DND-41 (cell line): Measurements from ENCODE around the gene ARPP19.
"Not testable (repeated sequence)": the region's sequence is repeated elsewhere in the genome, so short reads cannot be mapped to it uniquely, and the experiment has no call there.

Experiments used
- ATAC-seq: fragments of 200-7000 bp; cut with Tn5 transposase; 3 replicates; pipeline ENCODE4 v1.9.1; 2021; ENCODE audit warnings: low read depth; ENCODE audit not compliant: insufficient read depth
- DNase-seq: peaks from one replicate; pipeline ENCODE4 v3.0.0-alpha.2; 2020
- H2AFZ ChIP-seq: 2 replicates; pipeline ENCODE4 v1.6.0; 2012; ENCODE audit warnings: low read depth, low read length
- H3K27ac ChIP-seq: 2 replicates; pipeline ENCODE4 v1.5.1; 2012; ENCODE audit warnings: low read length, inconsistent platforms
- H3K27me3 ChIP-seq: fragments of 200-600 bp; sonication (generic); 2 replicates; pipeline ENCODE4 v1.6.0; 2012; ENCODE audit warnings: low read length, mild to moderate bottlenecking, inconsistent platforms; ENCODE audit not compliant: insufficient read depth, poor library complexity
- H3K36me3 ChIP-seq: 2 replicates; pipeline ENCODE4 v1.5.1; 2012; ENCODE audit warnings: low read length, inconsistent platforms; ENCODE audit not compliant: insufficient read depth
- H3K4me1 ChIP-seq: 2 replicates; pipeline ENCODE4 v1.5.1; 2012; ENCODE audit warnings: mild to moderate bottlenecking, low read length; ENCODE audit not compliant: insufficient read depth
- H3K4me2 ChIP-seq: 2 replicates; pipeline ENCODE4 v1.6.0; 2012; ENCODE audit warnings: mild to moderate bottlenecking, moderate library complexity, low read length, inconsistent platforms; ENCODE audit not compliant: insufficient read depth
- H3K4me3 ChIP-seq, 2 experiments: fragments of 200-600 bp in 1 of 2; shearing (Covaris generic) in 1 of 2; 2 replicates each; pipeline ENCODE4 v1.5.1; 2012 to 2016; ENCODE audit warnings: inconsistent platforms in 2 of 2, low read length in 2 of 2, mild to moderate bottlenecking in 2 of 2, low read depth in 1 of 2, moderate library complexity in 1 of 2
- H3K79me2 ChIP-seq: 2 replicates; pipeline ENCODE4 v1.6.0; 2012; ENCODE audit warnings: low read length, inconsistent platforms; ENCODE audit not compliant: insufficient read depth
- H3K9ac ChIP-seq: 2 replicates; pipeline ENCODE4 v1.6.0; 2012; ENCODE audit warnings: low read depth, mild to moderate bottlenecking, inconsistent platforms, low read length, moderate library complexity
- H3K9me3 ChIP-seq: 2 replicates; pipeline ENCODE4 v1.5.1; 2012; ENCODE audit warnings: low read length, moderate library complexity, mild to moderate bottlenecking, inconsistent platforms; ENCODE audit not compliant: insufficient read depth, severe bottlenecking
- H4K20me1 ChIP-seq: 2 replicates; pipeline ENCODE4 v1.6.0; 2012; ENCODE audit warnings: low read length; ENCODE audit not compliant: insufficient read depth
- EZH2 ChIP-seq: IDR thresholded peaks from 3 replicates; pipeline ENCODE4 v1.6.1; 2012; ENCODE audit warnings: borderline replicate concordance, low read depth, mild to moderate bottlenecking, moderate library complexity, low read length, inconsistent platforms; ENCODE audit not compliant: severe bottlenecking
- TF ChIP-seq, protein P1 (sequence below): IDR thresholded peaks from 2 replicates; pipeline ENCODE4 v1.5.1; 2012; ENCODE audit warnings: borderline replicate concordance, low read length, moderate library complexity, mild to moderate bottlenecking; ENCODE audit not compliant: poor library complexity, severe bottlenecking; ENCODE audit errors: extremely low read depth

Gene ARPP19

DNA sequence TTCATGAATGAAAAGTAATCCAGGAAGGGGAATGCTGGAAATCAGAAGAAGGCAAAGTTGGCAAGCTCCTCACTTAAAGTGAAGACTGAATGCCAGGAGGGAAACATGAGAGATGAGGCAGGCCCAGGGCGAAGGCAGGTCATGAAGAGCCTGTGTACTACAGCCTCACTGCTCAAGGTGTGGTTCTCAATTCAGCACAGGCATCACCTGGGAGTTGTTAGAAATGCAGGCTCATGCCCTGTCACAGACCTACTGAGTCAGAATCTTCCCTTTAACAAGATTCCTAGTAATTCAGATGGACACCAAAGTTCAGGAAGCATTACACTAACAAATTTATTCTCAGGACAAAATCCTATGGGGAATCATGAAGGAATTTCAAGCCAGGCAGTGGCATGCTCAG lies 54.3 kb downstream of the ARPP19 start:
- no peak overlapping the region for H3K4me2 ChIP-seq
- H3K4me1 ChIP-seq = no peaks in the 10 kb centered on the region
- DNase-seq = no peak
- H2AFZ ChIP-seq = no peak overlapping the region
- H3K36me3 ChIP-seq = no peaks in the 10 kb centered on the region
- H3K27ac ChIP-seq = no peak overlapping the region
- peaks cover 4% of the 10 kb centered on the region; the same call in 1 of the 2 replicates for H4K20me1 ChIP-seq
- ATAC-seq = no peak
- H3K9ac ChIP-seq = no peak overlapping the region
- TF ChIP-seq EZH2 = no peak
- TF ChIP-seq, protein P1, sequence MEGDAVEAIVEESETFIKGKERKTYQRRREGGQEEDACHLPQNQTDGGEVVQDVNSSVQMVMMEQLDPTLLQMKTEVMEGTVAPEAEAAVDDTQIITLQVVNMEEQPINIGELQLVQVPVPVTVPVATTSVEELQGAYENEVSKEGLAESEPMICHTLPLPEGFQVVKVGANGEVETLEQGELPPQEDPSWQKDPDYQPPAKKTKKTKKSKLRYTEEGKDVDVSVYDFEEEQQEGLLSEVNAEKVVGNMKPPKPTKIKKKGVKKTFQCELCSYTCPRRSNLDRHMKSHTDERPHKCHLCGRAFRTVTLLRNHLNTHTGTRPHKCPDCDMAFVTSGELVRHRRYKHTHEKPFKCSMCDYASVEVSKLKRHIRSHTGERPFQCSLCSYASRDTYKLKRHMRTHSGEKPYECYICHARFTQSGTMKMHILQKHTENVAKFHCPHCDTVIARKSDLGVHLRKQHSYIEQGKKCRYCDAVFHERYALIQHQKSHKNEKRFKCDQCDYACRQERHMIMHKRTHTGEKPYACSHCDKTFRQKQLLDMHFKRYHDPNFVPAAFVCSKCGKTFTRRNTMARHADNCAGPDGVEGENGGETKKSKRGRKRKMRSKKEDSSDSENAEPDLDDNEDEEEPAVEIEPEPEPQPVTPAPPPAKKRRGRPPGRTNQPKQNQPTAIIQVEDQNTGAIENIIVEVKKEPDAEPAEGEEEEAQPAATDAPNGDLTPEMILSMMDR = no peak
- H3K79me2 ChIP-seq = peaks cover 11% of the 10 kb centered on the region; the same call in 1 of the 2 replicates
- H3K4me3 ChIP-seq = no peak overlapping the region
- no peaks in the 10 kb centered on the region for H3K27me3 ChIP-seq
- H3K9me3 ChIP-seq = no peaks in the 10 kb centered on the region

DNA sequence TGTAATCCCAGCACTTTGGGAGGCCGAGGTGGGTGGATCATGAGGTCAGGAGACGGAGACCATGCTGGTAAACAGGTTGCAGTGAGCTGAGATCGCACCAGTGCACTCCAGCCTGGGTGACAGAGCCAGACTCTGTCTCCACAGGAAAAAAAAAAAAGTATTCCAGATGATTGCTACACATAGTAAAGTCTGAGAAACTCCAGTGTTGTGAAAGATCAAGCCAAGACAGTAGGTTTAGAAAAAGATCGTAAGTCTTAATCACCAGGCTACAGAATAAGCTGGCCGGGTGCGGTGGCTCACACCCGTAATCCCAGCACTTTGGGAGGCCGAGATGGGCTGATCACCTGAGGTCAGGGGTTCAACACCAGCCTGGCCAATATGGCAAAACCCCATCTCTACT lies 56.0 kb downstream of the ARPP19 start:
- DNase-seq, H3K9ac ChIP-seq, H3K27ac ChIP-seq, H4K20me1 ChIP-seq, H3K9me3 ChIP-seq, H3K4me2 ChIP-seq, ATAC-seq, H3K27me3 ChIP-seq, H2AFZ ChIP-seq, H3K4me1 ChIP-seq, H3K4me3 ChIP-seq, H3K36me3 ChIP-seq: not testable (repeated sequence)
- peaks cover 14% of the 10 kb centered on the region for H3K79me2 ChIP-seq

GRCh38 chr15:52511084-52511483 lies 57.7 kb downstream of the ARPP19 start:
- Histone ChIP-seq H3K9ac (no peak overlapping the region), H3K9me3 (no peaks in the 10 kb centered on the region), H3K27ac (no peak overlapping the region), H3K4me1 (no peaks in the 10 kb centered on the region), H3K4me2 (no peak overlapping the region), H3K79me2 (peaks cover 17% of the 10 kb centered on the region), H3K27me3 (no peaks in the 10 kb centered on the region), H2AFZ (no peak overlapping the region), H3K4me3 (no peak overlapping the region), H3K36me3 (no peaks in the 10 kb centered on the region), H4K20me1 (peaks cover 4% of the 10 kb centered on the region; the same call in 1 of the 2 replicates)
- TF ChIP-seq, protein P1 = no peak
- TF ChIP-seq EZH2 = no peak
- ATAC-seq (no peak), DNase-seq (no peak)

GRCh38 chr15:52509500-52510245 lies 59.2 kb downstream of the ARPP19 start:
- no peaks in the 10 kb centered on the region for H3K36me3 ChIP-seq
- H3K27ac ChIP-seq = no peak overlapping the region
- ATAC-seq (no peak), DNase-seq (no peak)
- no peak overlapping the region for H3K4me2 ChIP-seq
- peaks cover 6% of the 10 kb centered on the region; the same call in 1 of the 2 replicates for H4K20me1 ChIP-seq
- H3K27me3 ChIP-seq = no peaks in the 10 kb centered on the region
- H2AFZ ChIP-seq = no peak overlapping the region
- no peak overlapping the region for H3K4me3 ChIP-seq
- peaks cover 16% of the 10 kb centered on the region for H3K79me2 ChIP-seq
- H3K9me3 ChIP-seq = no peaks in the 10 kb centered on the region
- TF ChIP-seq, protein P1 = no peak
- no peak for TF ChIP-seq EZH2
- no peak overlapping the region for H3K9ac ChIP-seq
- no peaks in the 10 kb centered on the region for H3K4me1 ChIP-seq
